Calu3 (cell line): ENCODE measurements around the gene ASB2. TPM values are rescaled to one million over a fixed set of nuclear protein-coding genes. Genes with fewer than 3 reads are reported as not detected.
A peak's percentile ranks its signal among the peaks of the same experiment; 100 is the strongest.

Source experiments
- BruUV-seq: library from RNA; stranded (reverse); fragments of 400-500 nt; replicated peaks from 2 replicates; lab custom pipeline; 2021; lab: Mats Ljungman, UMichigan
- CTCF ChIA-PET: fragments of 300-600 bp; sonication (Branson Sonifier 250); formaldehyde crosslinking; loops from one replicate; lab custom pipeline; 2022; ENCODE audit warnings: antibody characterized with exemption; lab: Charles Lee
- DNase-seq: peaks from one replicate; pipeline ENCODE4 v3.0.0; 2022
- H3K27ac Mint-ChIP-seq: one replicate; pipeline ENCODE4 v1.8.0; 2022; ENCODE audit warnings: mixed read lengths; ENCODE audit not compliant: unreplicated experiment
- H3K27me3 Mint-ChIP-seq: one replicate; pipeline ENCODE4 v1.8.0; 2022; ENCODE audit warnings: mixed read lengths; ENCODE audit not compliant: unreplicated experiment
- H3K36me3 Mint-ChIP-seq: one replicate; pipeline ENCODE4 v1.8.0; 2022; ENCODE audit warnings: mild to moderate bottlenecking, moderate library complexity, mixed read lengths; ENCODE audit not compliant: insufficient read depth, unreplicated experiment
- H3K4me1 Mint-ChIP-seq: one replicate; pipeline ENCODE4 v1.8.0; 2022; ENCODE audit warnings: mild to moderate bottlenecking, low read depth, mixed read lengths; ENCODE audit not compliant: unreplicated experiment
- H3K4me3 Mint-ChIP-seq: one replicate; pipeline ENCODE4 v1.8.0; 2022; ENCODE audit warnings: mild to moderate bottlenecking, low read depth, moderate library complexity, mixed read lengths; ENCODE audit not compliant: unreplicated experiment
- H3K9me3 Mint-ChIP-seq: one replicate; pipeline ENCODE4 v1.8.0; 2022; ENCODE audit warnings: low read depth, mixed read lengths; ENCODE audit not compliant: unreplicated experiment
- CTCF ChIP-seq: fragments of 200-600 bp; IDR thresholded peaks from one replicate; pipeline ENCODE4 v1.8.0; 2022; ENCODE audit warnings: antibody characterized with exemption; ENCODE audit not compliant: unreplicated experiment
- intact Hi-C: fragments of 100-400 bp; cut with micrococcal nuclease; formaldehyde crosslinking; loops from one replicate; pipeline ENCODE4 v1.10.0; 2022; ENCODE audit not compliant: unreplicated experiment
- total RNA-seq: library from RNA; stranded (reverse); gene quantifications from 2 replicates; pipeline ENCODE4 v1.2.3, GENCODE V29; 2022

Gene ASB2
- total RNA-seq, 1 experiment from 2014 or later, result 0.19 TPM

DNA sequence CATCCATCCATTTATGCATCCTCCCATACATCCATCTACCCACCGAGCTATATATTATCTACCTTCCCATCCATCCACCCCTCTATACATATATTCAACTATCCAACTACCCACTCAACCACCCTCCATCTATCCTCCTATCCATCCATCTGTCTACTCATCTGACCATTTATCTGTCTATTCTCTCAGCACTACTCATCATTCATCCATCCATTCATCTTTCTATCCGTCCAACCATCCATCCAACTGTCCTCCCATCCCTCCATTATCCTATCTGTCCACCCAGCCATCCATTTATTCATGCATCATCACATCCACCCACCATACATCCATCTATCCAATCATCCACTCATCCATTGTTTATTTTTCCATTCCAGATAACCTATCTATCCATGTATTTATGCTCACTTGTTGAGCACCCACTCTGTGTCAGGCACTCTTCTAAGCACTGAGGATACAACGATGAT, 11.5 kb downstream of the ASB2 start:
- DNase-seq, result no peak
- H3K27ac Mint-ChIP-seq, result peak overlapping the region; percentile 34
- H3K4me3 Mint-ChIP-seq, result no peak overlapping the region
- TF ChIP-seq CTCF, result no peak
- BruUV-seq, result no TSS peak
- H3K36me3 Mint-ChIP-seq, result peaks cover 11% of the 10 kb centered on the region
- peaks cover 56% of the 10 kb centered on the region for H3K4me1 Mint-ChIP-seq
- peaks cover 5% of the 10 kb centered on the region for H3K9me3 Mint-ChIP-seq
- no peaks in the 10 kb centered on the region for H3K27me3 Mint-ChIP-seq
- CTCF ChIA-PET, result interaction anchor here (0.5 to 1.7 kb wide), 4 partner anchors 20 to 30 kb away, joined by 3 to 13 read pairs (median 4); no protein-coding TSS in a partner anchor
- intact Hi-C loops, result no loop called here

- H3K27me3 Mint-ChIP-seq, result no peaks in the 10 kb centered on the region
- no peak overlapping the region for H3K27ac Mint-ChIP-seq
- no peak for TF ChIP-seq CTCF
- no TSS peak for BruUV-seq
- H3K4me3 Mint-ChIP-seq, result no peak overlapping the region
- H3K9me3 Mint-ChIP-seq, result peaks cover 5% of the 10 kb centered on the region
- intact Hi-C loops, result no loop called here
- H3K4me1 Mint-ChIP-seq, result peaks cover 62% of the 10 kb centered on the region
- CTCF ChIA-PET, result no interaction called here
- DNase-seq, result no peak
- peaks cover 16% of the 10 kb centered on the region for H3K36me3 Mint-ChIP-seq
These were observed 12.1 kb downstream of the ASB2 start for GRCh38 chr14:93964281-93964680.

- TF ChIP-seq CTCF, result no peak
- Mint-ChIP-seq H3K4me1 (peaks cover 68% of the 10 kb centered on the region), H3K27ac (no peak overlapping the region), H3K9me3 (peaks cover 5% of the 10 kb centered on the region), H3K36me3 (peaks cover 22% of the 10 kb centered on the region), H3K27me3 (no peaks in the 10 kb centered on the region), H3K4me3 (no peak overlapping the region)
- CTCF ChIA-PET, result interaction anchor here (0.9 kb wide), 1 partner anchor 24 kb away, joined by 3 read pairs; no protein-coding TSS in a partner anchor
- no TSS peak for BruUV-seq
- intact Hi-C loops, result no loop called here
- DNase-seq, result no peak
These were observed 12.7 kb downstream of the ASB2 start for GRCh38 chr14:93963692-93964091.

GRCh38 chr14:93962701-93963601, 13.4 kb downstream of the ASB2 start:
- DNase-seq, result no peak
- no peak overlapping the region for H3K27ac Mint-ChIP-seq
- H3K36me3 Mint-ChIP-seq, result peaks cover 22% of the 10 kb centered on the region
- H3K4me3 Mint-ChIP-seq, result no peak overlapping the region
- H3K9me3 Mint-ChIP-seq, result peaks cover 5% of the 10 kb centered on the region
- intact Hi-C loops, result no loop called here
- CTCF ChIA-PET, result interaction anchor here (0.9 kb wide), 1 partner anchor 23 kb away, joined by 3 read pairs; no protein-coding TSS in a partner anchor
- no TSS peak for BruUV-seq
- H3K4me1 Mint-ChIP-seq, result peaks cover 75% of the 10 kb centered on the region
- TF ChIP-seq CTCF, result no peak
- H3K27me3 Mint-ChIP-seq, result no peaks in the 10 kb centered on the region
